K562 (cell line): ENCODE measurements around the gene FRMD1. TPM values are rescaled to one million over a fixed set of nuclear protein-coding genes. Genes with fewer than 3 reads are reported as not detected.

ENCODE experiments used
- ATAC-seq: fragments of 200-7000 bp; cut with Tn5 transposase; 3 replicates; pipeline ENCODE4 v1.9.1; 2020; ENCODE audit warnings: moderate library complexity
- BruUV-seq: library from RNA; stranded (reverse); fragments of 400-500 nt; replicated peaks from 2 replicates; lab custom pipeline; 2021; lab: Mats Ljungman, UMichigan
- CTCF ChIA-PET: fragments of 300-600 bp; formaldehyde crosslinking; extraction: SDS; loops from one replicate; lab custom pipeline; 2021; ENCODE audit warnings: low intra/inter-chr PET ratio; lab: Yijun Ruan, JAX
- POLR2A ChIA-PET: fragments of 300-600, 350-650 bp; sonication (Branson Sonifier 250); formaldehyde crosslinking; extraction: SDS; loops from one replicate; lab custom pipeline; 2021; ENCODE audit warnings: antibody characterized with exemption, inconsistent platforms; lab: Yijun Ruan, JAX
- DNase-seq, 4 experiments: peaks; one replicate each; pipeline versions ENCODE4 v3.0.0 to v3.0.0-alpha.2; 2011 to 2018; ENCODE audit warnings: low spot score in 3 of 4, mixed read lengths in 3 of 4; ENCODE audit errors: extremely low read depth in 1 of 4
- FAIRE-seq: peaks from 2 replicates; lab custom pipeline; 2011; peaks lifted over from hg19 to GRCh38; lab: Jason Lieb, UNC
- H2AFZ ChIP-seq: 2 replicates; pipeline ENCODE4 v1.6.0; 2011; ENCODE audit warnings: low read depth, low read length, control low read depth, inconsistent platforms
- H3K27ac ChIP-seq: fragments of 200-600 bp; 3 replicates; pipeline ENCODE4 v1.8.0; 2011; ENCODE audit warnings: low read depth, mild to moderate bottlenecking, control low read depth, inconsistent platforms, low read length, moderate library complexity, mixed read lengths; ENCODE audit errors: extremely low read depth
- H3K27me3 ChIP-seq, 2 experiments: fragments of 300-600 bp in 1 of 2; 2 replicates in 1 of 2; 3 replicates in 1 of 2; pipeline versions ENCODE4 v1.6.0 to v1.8.0; 2011; ENCODE audit warnings: inconsistent platforms in 2 of 2, low read length in 2 of 2, mild to moderate bottlenecking in 1 of 2, mixed read lengths in 1 of 2, moderate library complexity in 1 of 2; ENCODE audit not compliant: control insufficient read depth in 2 of 2, insufficient read depth in 2 of 2
- H3K36me3 ChIP-seq: fragments of 300-600 bp; 3 replicates; pipeline ENCODE4 v1.8.0; 2011; ENCODE audit warnings: mild to moderate bottlenecking, low read length, inconsistent platforms; ENCODE audit not compliant: control insufficient read depth, insufficient read depth
- H3K4me1 ChIP-seq, 2 experiments: fragments of 200-600 bp in 1 of 2; replicated peaks in 1 of 2; 2 replicates in 1 of 2; 3 replicates in 1 of 2; pipeline versions ENCODE4 v1.5.1 to v1.8.0; 2011; ENCODE audit warnings: inconsistent platforms in 2 of 2, low read length in 2 of 2, mild to moderate bottlenecking in 1 of 2, mixed read lengths in 1 of 2, moderate library complexity in 1 of 2; ENCODE audit not compliant: control insufficient read depth in 2 of 2, insufficient read depth in 2 of 2
- H3K4me2 ChIP-seq: 2 replicates; pipeline ENCODE4 v1.6.1; 2011; ENCODE audit warnings: low read length, control low read depth, inconsistent platforms, mixed read lengths; ENCODE audit not compliant: insufficient read depth
- H3K4me3 ChIP-seq: fragments of 200-600 bp; sonication (generic), shearing (Covaris generic); 2 replicates; pipeline ENCODE4 v1.5.1; 2016; ENCODE audit warnings: control low read depth, inconsistent platforms
- H3K79me2 ChIP-seq: fragments of 200-600 bp; 3 replicates; pipeline ENCODE4 v1.8.0; 2011; ENCODE audit warnings: low read length, inconsistent platforms; ENCODE audit not compliant: control insufficient read depth, insufficient read depth
- H3K9ac ChIP-seq, 2 experiments: 2 replicates each; pipeline versions ENCODE4 v1.6.0 to v1.6.1; 2011; ENCODE audit warnings: low read depth in 2 of 2, low read length in 2 of 2, control low read depth in 1 of 2, inconsistent platforms in 1 of 2, mild to moderate bottlenecking in 1 of 2, mixed read lengths in 1 of 2; ENCODE audit not compliant: insufficient read depth in 1 of 2
- H3K9me1 ChIP-seq: one replicate; pipeline ENCODE4 v1.6.0; 2011; ENCODE audit warnings: inconsistent platforms, mild to moderate bottlenecking, low read length, moderate library complexity; ENCODE audit not compliant: control insufficient read depth, insufficient read depth
- H3K9me3 ChIP-seq: replicated peaks from 2 replicates; pipeline ENCODE4 v1.5.1; 2011; ENCODE audit warnings: low read depth, low read length, inconsistent platforms; ENCODE audit not compliant: control insufficient read depth, insufficient read depth
- H4K20me1 ChIP-seq: replicated peaks from 2 replicates; pipeline ENCODE4 v1.6.1; 2011; ENCODE audit warnings: low read length, inconsistent platforms, mixed read lengths; ENCODE audit not compliant: control insufficient read depth, insufficient read depth
- KDM1A ChIP-seq, 2 experiments: fragments of 450-650 bp; IDR thresholded peaks; 2 replicates each; pipeline ENCODE4 v1.6.1; 2016; ENCODE audit warnings: mild to moderate bottlenecking in 2 of 2
- MEF2D ChIP-seq: conservative IDR thresholded peaks from 2 replicates; pipeline ENCODE4 v1.6.1; 2016; ENCODE audit warnings: low read depth, missing genetic modification characterization, missing compliant biosample characterization
- SETDB1 ChIP-seq: IDR thresholded peaks from one replicate; pipeline ENCODE4 v1.6.1; 2012; ENCODE audit warnings: low read length, control low read depth, inconsistent platforms
- WHSC1 ChIP-seq: IDR thresholded peaks from one replicate; pipeline ENCODE4 v1.6.1; 2012; ENCODE audit warnings: low read length, control low read depth, inconsistent platforms
- ZNF124 ChIP-seq: sonication (generic); formaldehyde crosslinking; IDR thresholded peaks from 2 replicates; pipeline ENCODE4 v1.8.1; 2022; ENCODE audit warnings: missing genetic modification reagents
- ZNF133 ChIP-seq: fragments of 250-450 bp; sonication (Bioruptor Pico); IDR thresholded peaks from 2 replicates; pipeline ENCODE4 v1.4.0; 2020; ENCODE audit warnings: mild to moderate bottlenecking
- WGBS: fragments of 100-300 bp; shearing (Covaris generic); methylation state at CpG from one replicate; pipeline ENCODE4 v1.1.6; 2016; ENCODE audit warnings: low coverage, mixed read lengths; ENCODE audit not compliant: insufficient coverage; ENCODE audit errors: missing lambda C conversion rate; 5-methylcytosine and 5-hydroxymethylcytosine counted together
- in situ Hi-C: fragments of 300-500 bp; cut with MboI; formaldehyde crosslinking; loops from 4 replicates; pipeline ENCODE4 v1.15.0; 2018; ENCODE audit warnings: inconsistent platforms, mixed read lengths
- intact Hi-C: fragments of 100-400 bp; cut with micrococcal nuclease; formaldehyde crosslinking; loops from 2 replicates; pipeline ENCODE4 v1.14.2; 2022
- polyA plus RNA-seq, 8 experiments: library from polyadenylated mRNA; depleted of rRNA in 4 of 8; stranded (reverse) in 5 of 8; unstranded in 3 of 8; fragments of >200 nt; fragmentation: Nextera tagmentation in 2 of 8; fragmentation: Illumina TruSeq in 1 of 8; extraction: Ambion mirVana in 2 of 8; extraction: Trizol in 1 of 8; gene quantifications; 2 replicates each; pipeline versions ENCODE4 v1.2.1 to v1.2.3, GENCODE V29; 2011 to 2014; ENCODE audit warnings: inconsistent platforms in 1 of 8, missing spikeins in 1 of 8
- total RNA-seq, 7 experiments: library from RNA; depleted of rRNA in 6 of 7; stranded (reverse); fragments of >200 nt in 6 of 7; fragmentation: Illumina TruSeq in 2 of 7; extraction: Trizol in 2 of 7; gene quantifications; 2 replicates each; pipeline versions ENCODE4 v1.2.1 to v1.2.3, GENCODE V29; 2011 to 2021; ENCODE audit warnings: low replicate concordance in 1 of 7
- TF ChIP-seq, protein P1 (sequence below): fragments of 450-650 bp; IDR thresholded peaks from 2 replicates; pipeline ENCODE4 v1.7.0; 2016; ENCODE audit warnings: borderline replicate concordance

FRMD1 gene
- total and polyA plus RNA-seq, 9 of the 15 experiments (the other 6 are each of a cell fraction or from before 2014, with no cell fraction given) = 0.01 to 0.04 (median 0.01) TPM; not detected in 6

DNA sequence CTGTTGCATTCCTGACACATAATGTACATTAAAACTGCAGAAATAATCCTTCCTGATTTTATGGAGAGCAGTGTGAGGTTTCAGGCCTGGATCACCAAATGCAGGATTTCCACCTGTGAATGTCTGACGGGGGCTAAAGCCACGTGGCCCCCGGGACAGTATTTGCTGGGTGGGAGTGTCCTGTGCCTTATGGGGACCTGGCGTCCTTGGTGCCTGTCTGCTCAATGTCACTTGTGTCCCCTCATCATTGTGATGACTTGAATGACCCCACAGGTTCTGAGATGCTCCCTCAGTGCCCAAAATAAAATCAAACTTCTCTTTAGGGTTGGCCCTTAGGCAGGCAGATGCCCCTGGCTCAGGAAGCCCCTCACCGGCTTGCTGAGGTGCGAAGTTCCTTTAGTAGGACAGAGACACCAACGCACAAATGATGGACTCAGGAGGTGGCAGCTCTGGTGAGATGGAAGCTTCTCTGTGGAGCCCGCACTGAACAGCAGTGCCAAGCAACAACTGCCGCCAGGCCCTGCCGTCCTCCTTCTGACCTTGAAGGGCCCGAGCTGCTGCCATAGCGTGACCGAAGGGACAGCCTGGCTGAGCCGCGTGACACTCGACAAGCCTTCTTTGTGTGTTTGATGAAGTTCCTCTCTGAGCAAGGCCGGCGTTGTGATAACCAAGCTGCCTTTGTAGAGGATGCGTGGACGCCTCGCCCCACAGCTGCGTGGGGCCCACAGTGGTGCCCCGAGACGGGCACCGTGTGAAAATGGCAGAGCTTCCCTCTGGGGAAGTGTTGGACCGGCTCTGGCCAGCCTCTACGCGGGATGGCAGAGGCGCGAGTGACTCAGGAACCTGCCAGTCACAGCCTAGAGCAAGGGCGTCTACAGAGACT lies 30.9 kb downstream of the FRMD1 start (continued):
- no peak for TF ChIP-seq SETDB1
- TF ChIP-seq KDM1A (IDR thresholded peaks at IDR 0.05) = no peak
- TF ChIP-seq WHSC1 = no peak
- TF ChIP-seq ZNF133 (CRISPR knock-in tag) = no peak

DNA sequence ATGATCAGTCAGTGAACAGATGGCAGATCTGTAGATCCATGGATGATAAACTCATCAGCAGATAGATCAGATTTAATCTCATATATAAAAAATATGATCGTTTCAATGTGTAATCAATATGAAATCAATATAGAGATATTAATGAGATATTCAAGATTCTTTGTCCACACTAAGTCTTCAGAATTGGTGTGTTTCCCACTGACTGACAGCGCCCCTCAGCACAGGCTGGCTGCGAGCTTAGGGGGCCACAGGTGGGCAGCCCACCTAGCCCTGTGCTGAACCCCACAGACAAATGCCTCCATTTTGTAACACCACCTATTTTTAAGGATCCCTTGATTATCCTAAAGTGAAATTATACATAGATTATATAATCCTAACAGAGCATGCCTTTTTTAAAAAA lies 32.3 kb downstream of the FRMD1 start:
- ChIA-PET POLR2A (no interaction called here), CTCF (no interaction called here)
- ATAC-seq = no peak
- Histone ChIP-seq H3K27ac (no peak overlapping the region), H3K9me1 (no peaks in the 10 kb centered on the region), H4K20me1 (peaks cover 12% of the 10 kb centered on the region; the same call in 1 of the 2 replicates), H3K4me2 (no peak overlapping the region), H3K36me3 (no peaks in the 10 kb centered on the region), H3K9me3 (no peaks in the 10 kb centered on the region), H2AFZ (no peak overlapping the region), H3K79me2 (no peaks in the 10 kb centered on the region), H3K27me3 (peaks cover 47 to 93% of the 10 kb centered on the region in 2 experiments), H3K4me3 (no peak overlapping the region), H3K4me1 (peaks cover 0 to 37% of the 10 kb centered on the region in 2 experiments; a peak in 1 of 5 replicates), H3K9ac (no peak overlapping the region)
- no peak for DNase-seq
- intact Hi-C loops = no loop called here
- BruUV-seq = no TSS peak
- in situ Hi-C loops = no loop called here
- WGBS = 7% methylated on average over 3 of the region's 3 CpGs
- no peak for FAIRE-seq
- TF ChIP-seq, protein P1, sequence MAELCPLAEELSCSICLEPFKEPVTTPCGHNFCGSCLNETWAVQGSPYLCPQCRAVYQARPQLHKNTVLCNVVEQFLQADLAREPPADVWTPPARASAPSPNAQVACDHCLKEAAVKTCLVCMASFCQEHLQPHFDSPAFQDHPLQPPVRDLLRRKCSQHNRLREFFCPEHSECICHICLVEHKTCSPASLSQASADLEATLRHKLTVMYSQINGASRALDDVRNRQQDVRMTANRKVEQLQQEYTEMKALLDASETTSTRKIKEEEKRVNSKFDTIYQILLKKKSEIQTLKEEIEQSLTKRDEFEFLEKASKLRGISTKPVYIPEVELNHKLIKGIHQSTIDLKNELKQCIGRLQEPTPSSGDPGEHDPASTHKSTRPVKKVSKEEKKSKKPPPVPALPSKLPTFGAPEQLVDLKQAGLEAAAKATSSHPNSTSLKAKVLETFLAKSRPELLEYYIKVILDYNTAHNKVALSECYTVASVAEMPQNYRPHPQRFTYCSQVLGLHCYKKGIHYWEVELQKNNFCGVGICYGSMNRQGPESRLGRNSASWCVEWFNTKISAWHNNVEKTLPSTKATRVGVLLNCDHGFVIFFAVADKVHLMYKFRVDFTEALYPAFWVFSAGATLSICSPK = no peak
- TF ChIP-seq MEF2D = no peak
- TF ChIP-seq ZNF124 (CRISPR knock-in tag) = no peak
